Upper lobe of left lung (tissue), 6 donors: ENCODE results near the gene PLCB1. TPM values are rescaled to one million over a fixed set of nuclear protein-coding genes. Genes with fewer than 3 reads are reported as not detected.

Experiments used
- ATAC-seq, 2 donors: fragments of 200-7000 bp; cut with Tn5 transposase; one replicate each; pipeline ENCODE4 v1.9.1; 2022; ENCODE audit warnings: mild to moderate bottlenecking in 2 of 2, moderate library complexity in 2 of 2; ENCODE audit not compliant: low FRiP score in 2 of 2
- DNase-seq, 2 donors: peaks; one replicate each; pipeline ENCODE4 v3.0.0-alpha.2; 2019 to 2020
- H3K27ac ChIP-seq, 4 donors: fragments of 200-600 bp; sonication (generic); one replicate each; pipeline ENCODE4 v1.5.1; 2016 to 2019
- H3K27me3 ChIP-seq, 4 donors: fragments of 200-600 bp; sonication (generic); one replicate each; pipeline ENCODE4 v1.5.1; 2017 to 2019
- H3K36me3 ChIP-seq, 4 donors: fragments of 200-600 bp; sonication (generic); one replicate each; pipeline ENCODE4 v1.5.1; 2016 to 2019
- H3K4me1 ChIP-seq, 4 donors: fragments of 200-600 bp; sonication (generic); one replicate each; pipeline ENCODE4 v1.5.1; 2018 to 2019
- H3K4me3 ChIP-seq, 4 donors: fragments of 200-600 bp; sonication (generic); one replicate each; pipeline ENCODE4 v1.5.1; 2017 to 2019; ENCODE audit warnings: mild to moderate bottlenecking in 2 of 4, moderate library complexity in 1 of 4
- H3K9me3 ChIP-seq, 4 donors: fragments of 200-600 bp; sonication (generic); one replicate each; pipeline ENCODE4 v1.5.1; 2018 to 2019
- EP300 ChIP-seq, 4 donors: sonication (generic); formaldehyde crosslinking; IDR thresholded peaks; one replicate each; pipeline ENCODE4 v1.5.1; 2017; ENCODE audit warnings: antibody characterized with exemption in 4 of 4, control low read depth in 2 of 4
- POLR2A ChIP-seq, 4 donors: fragments of 450-650 bp; IDR thresholded peaks; one replicate each; pipeline ENCODE4 v1.5.1; 2016 to 2017; ENCODE audit warnings: antibody characterized with exemption in 4 of 4, mild to moderate bottlenecking in 2 of 4
- POLR2AphosphoS5 ChIP-seq, 2 donors: sonication (generic); formaldehyde crosslinking; IDR thresholded peaks; one replicate each; pipeline ENCODE4 v1.5.1; 2017; ENCODE audit warnings: antibody characterized with exemption in 2 of 2
- WGBS, 2 donors: methylation state at CpG; one replicate each; pipeline ENCODE4 v1.1.5; 2017 to 2018; 5-methylcytosine and 5-hydroxymethylcytosine counted together
- total RNA-seq, 6 donors: library from RNA; depleted of rRNA in 4 of 6; stranded (reverse); fragments of >200 nt in 4 of 6; gene quantifications; one replicate each; pipeline versions ENCODE4 v1.1.0 to v1.2.1, GENCODE V29; 2016 to 2021
- TF ChIP-seq, protein P1 (sequence below), 6 experiments: fragments of 450-650 bp in 4 of 6; fragments of 200-600 bp in 2 of 6; sonication (generic) in 2 of 6; IDR thresholded peaks; one replicate each; pipeline ENCODE4 v1.5.1; 2016 to 2019; ENCODE audit warnings: antibody characterized with exemption in 6 of 6
- donor health status: DM: no; HTN: no; CAD: no; lungs with moderate emphysema.
- donor health status: DM: no; HTN: yes; CAD: no; lungs with severe emphysema.

PLCB1 gene
- total RNA-seq, 6 donors from 2014 or later: 4.8 to 26.2 (median 10.7) TPM

DNA sequence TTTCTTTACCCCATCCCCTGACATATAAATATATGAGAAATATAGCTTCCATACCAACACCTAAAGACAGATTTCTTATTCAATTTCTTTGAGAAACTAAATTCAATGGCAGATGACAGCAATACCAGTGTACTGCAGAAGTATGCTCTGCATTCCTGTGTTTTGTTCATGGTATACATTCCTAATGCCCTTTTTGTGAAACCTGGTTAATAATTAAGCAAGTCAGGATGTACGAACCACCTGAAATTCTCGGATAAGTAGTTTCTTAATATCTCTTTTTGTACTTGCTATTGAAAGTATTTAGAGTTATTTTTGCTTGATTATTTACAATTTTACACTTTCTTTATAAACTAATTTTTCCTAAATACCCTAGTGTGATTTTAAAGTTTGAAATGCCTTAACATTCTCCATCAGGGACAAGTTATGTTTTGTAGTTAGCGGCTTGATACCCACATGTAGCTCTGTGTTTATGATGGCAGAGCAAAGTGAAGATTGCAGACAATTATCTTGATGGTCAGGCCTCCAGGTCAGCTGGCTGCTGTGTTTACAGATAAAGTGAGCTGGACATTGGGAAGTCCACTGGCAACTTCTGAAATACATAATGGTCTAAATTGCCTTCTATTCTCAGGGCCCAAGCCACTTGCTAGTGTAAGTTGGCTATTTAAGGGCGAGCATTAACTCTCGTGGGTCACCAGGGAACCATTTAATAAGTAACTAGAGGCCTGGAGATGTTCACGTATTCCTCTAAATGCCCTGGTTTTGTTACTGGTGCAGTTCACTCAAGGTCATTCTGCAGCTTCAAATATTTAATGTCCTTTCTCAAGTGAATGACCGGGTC, 58.2 kb downstream of the PLCB1 start:
- ATAC-seq (no peak), DNase-seq (no peak)
- peaks cover 0 to 7% (median 0%) of the 10 kb centered on the region in 4 donors for H3K9me3 ChIP-seq
- WGBS, 2 donors: 72 to 83% methylated on average over 7 of the region's 7 CpGs
- H3K27me3 ChIP-seq: no peaks in the 10 kb centered on the region
- no peak overlapping the region for H3K4me3 ChIP-seq
- no peaks in the 10 kb centered on the region for H3K36me3 ChIP-seq
- no peak overlapping the region for H3K27ac ChIP-seq
- H3K4me1 ChIP-seq: no peaks in the 10 kb centered on the region
- TF ChIP-seq, protein P1, sequence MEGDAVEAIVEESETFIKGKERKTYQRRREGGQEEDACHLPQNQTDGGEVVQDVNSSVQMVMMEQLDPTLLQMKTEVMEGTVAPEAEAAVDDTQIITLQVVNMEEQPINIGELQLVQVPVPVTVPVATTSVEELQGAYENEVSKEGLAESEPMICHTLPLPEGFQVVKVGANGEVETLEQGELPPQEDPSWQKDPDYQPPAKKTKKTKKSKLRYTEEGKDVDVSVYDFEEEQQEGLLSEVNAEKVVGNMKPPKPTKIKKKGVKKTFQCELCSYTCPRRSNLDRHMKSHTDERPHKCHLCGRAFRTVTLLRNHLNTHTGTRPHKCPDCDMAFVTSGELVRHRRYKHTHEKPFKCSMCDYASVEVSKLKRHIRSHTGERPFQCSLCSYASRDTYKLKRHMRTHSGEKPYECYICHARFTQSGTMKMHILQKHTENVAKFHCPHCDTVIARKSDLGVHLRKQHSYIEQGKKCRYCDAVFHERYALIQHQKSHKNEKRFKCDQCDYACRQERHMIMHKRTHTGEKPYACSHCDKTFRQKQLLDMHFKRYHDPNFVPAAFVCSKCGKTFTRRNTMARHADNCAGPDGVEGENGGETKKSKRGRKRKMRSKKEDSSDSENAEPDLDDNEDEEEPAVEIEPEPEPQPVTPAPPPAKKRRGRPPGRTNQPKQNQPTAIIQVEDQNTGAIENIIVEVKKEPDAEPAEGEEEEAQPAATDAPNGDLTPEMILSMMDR (IDR thresholded peaks at IDR 0.05): no peak
- TF ChIP-seq EP300 (IDR thresholded peaks at IDR 0.05): no peak
- no peak for TF ChIP-seq POLR2A (IDR thresholded peaks at IDR 0.05)
- TF ChIP-seq POLR2AphosphoS5 (IDR thresholded peaks at IDR 0.05): no peak

DNA sequence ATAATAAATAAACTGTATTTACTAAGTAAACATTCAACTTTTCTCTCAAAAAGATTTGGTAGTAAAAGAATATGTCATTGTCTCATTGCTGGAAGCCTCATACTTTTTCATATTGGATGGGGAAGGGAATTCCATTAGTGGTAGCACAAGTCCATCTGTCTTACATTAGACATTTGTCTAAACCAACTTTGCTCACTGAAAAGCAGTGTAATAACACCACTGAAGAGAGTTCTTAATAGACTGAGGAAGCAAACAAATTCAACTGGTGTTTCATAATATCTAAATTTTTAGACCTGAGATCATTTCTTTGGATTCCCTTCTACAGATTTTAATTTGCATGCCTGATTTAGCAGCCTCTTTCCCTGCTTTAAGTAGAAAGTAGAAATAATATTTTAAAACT, 62.7 kb downstream of the PLCB1 start:
- H3K27ac ChIP-seq: no peak overlapping the region
- TF ChIP-seq, protein P1 (IDR thresholded peaks at IDR 0.05): no peak
- TF ChIP-seq POLR2AphosphoS5 (IDR thresholded peaks at IDR 0.05): no peak
- TF ChIP-seq POLR2A (IDR thresholded peaks at IDR 0.05): no peak
- no peak for TF ChIP-seq EP300 (IDR thresholded peaks at IDR 0.05)
- ATAC-seq: peak in 1 of 2 donors; percentile 68

DNA sequence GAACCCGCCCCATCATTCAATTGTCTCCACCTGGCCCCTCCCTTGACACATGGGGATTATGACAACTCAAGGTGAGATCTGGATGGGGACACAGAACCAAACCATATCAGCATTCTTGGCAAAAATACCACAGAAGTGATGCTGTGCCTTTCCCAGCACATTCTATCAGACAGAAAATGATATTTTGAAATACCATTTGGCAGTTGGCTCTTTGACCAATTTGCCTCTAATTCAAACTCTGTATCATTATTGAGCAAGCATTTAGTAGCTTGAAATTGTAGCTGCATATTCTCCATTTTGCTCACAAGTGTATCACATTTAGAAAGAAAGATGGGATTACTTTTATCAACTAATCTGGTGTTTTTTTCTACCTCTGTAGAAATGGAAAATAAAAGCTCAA, 64.0 kb downstream of the PLCB1 start:
- DNase-seq: no peak
- H3K27me3 ChIP-seq: no peaks in the 10 kb centered on the region
- TF ChIP-seq EP300 (IDR thresholded peaks at IDR 0.05) (no peak), POLR2A (IDR thresholded peaks at IDR 0.05) (no peak), POLR2AphosphoS5 (IDR thresholded peaks at IDR 0.05) (no peak)
- TF ChIP-seq, protein P1 (IDR thresholded peaks at IDR 0.05): no peak
- no peak overlapping the region for H3K27ac ChIP-seq
- no peak for ATAC-seq
- no peaks in the 10 kb centered on the region for H3K36me3 ChIP-seq
- peaks cover 0 to 7% (median 0%) of the 10 kb centered on the region in 4 donors for H3K9me3 ChIP-seq
- no peak overlapping the region for H3K4me3 ChIP-seq
- H3K4me1 ChIP-seq: no peaks in the 10 kb centered on the region
- WGBS, 2 donors: 85 to 93% methylated on average over 1 of the region's 1 CpG

More for the DNA sequence above, 62.7 kb downstream of the PLCB1 start:
- Histone ChIP-seq H3K36me3 (no peaks in the 10 kb centered on the region), H3K9me3 (peaks cover 0 to 7% (median 0%) of the 10 kb centered on the region in 4 donors), H3K4me3 (no peak overlapping the region), H3K4me1 (no peaks in the 10 kb centered on the region), H3K27me3 (no peaks in the 10 kb centered on the region)
- no peak for DNase-seq

DNA sequence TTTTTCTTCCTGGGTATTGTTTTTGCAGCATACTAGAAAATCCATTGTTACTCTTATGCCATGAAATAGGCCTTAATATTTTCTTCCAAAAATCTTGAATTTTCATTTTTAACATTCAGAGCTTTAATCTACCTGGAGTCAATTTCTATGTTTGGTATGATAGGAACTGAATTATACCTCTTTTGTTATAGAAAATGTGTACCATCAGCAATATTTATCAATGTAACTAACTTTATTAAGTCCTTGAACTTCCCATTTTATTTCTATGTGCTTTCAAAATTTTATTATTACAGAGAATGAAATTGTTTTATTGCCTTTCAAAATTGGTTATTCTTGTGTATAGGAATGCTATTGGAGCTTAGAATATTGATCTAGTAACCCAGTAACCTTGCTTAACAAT, 68.2 kb downstream of the PLCB1 start:
- DNase-seq (no peak), ATAC-seq (no peak)
- Histone ChIP-seq H3K27me3 (no peaks in the 10 kb centered on the region), H3K27ac (no peak overlapping the region), H3K4me1 (no peaks in the 10 kb centered on the region), H3K4me3 (no peak overlapping the region), H3K36me3 (no peaks in the 10 kb centered on the region), H3K9me3 (no peaks in the 10 kb centered on the region)
- TF ChIP-seq, protein P1 (IDR thresholded peaks at IDR 0.05): no peak
- TF ChIP-seq POLR2A (IDR thresholded peaks at IDR 0.05) (no peak), EP300 (IDR thresholded peaks at IDR 0.05) (no peak), POLR2AphosphoS5 (IDR thresholded peaks at IDR 0.05) (no peak)

DNA sequence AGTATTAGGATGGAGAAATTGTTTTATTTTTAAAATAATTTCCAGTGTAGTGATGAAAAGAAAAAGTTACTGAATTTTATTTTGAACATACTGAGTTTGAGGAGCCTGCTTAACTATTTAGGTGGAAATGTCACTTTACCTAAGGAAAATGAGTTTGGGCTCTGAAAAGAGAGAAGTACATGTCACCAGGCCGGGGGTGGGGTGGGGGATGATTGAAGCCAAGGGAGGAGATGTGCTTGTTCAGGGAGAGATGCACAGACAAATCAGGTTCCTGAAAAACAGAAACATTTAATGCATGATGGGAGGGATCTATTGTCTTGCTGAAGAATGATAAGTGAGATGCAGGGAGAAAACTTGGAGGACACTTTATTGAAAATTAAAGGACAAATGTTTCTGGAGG, 71.3 kb downstream of the PLCB1 start:
- Histone ChIP-seq H3K27me3 (no peaks in the 10 kb centered on the region), H3K27ac (no peak overlapping the region), H3K4me1 (no peaks in the 10 kb centered on the region), H3K9me3 (no peaks in the 10 kb centered on the region), H3K36me3 (no peaks in the 10 kb centered on the region), H3K4me3 (no peak overlapping the region)
- DNase-seq (no peak), ATAC-seq (no peak)
- WGBS, 2 donors: 82 to 87% methylated on average over 1 of the region's 1 CpG
- no peak for TF ChIP-seq POLR2AphosphoS5 (IDR thresholded peaks at IDR 0.05)
- no peak for TF ChIP-seq EP300 (IDR thresholded peaks at IDR 0.05)
- TF ChIP-seq, protein P1 (IDR thresholded peaks at IDR 0.05): no peak
- no peak for TF ChIP-seq POLR2A (IDR thresholded peaks at IDR 0.05)
